A549 (cell line): Measurements from ENCODE around the gene PIGU. TPM values are rescaled to one million over a fixed set of nuclear protein-coding genes. Genes with fewer than 3 reads are reported as not detected.

Experiments
- ATAC-seq, 2 experiments: fragments of 200-7000 bp in 1 of 2; fragments of >200 bp in 1 of 2; cut with Nextera tagmentation in 1 of 2; cut with Tn5 transposase in 1 of 2; 3 replicates each; pipeline versions ENCODE4 v1.8.0 to v1.9.1; 2018 to 2020; ENCODE audit warnings: mild to moderate bottlenecking in 1 of 2, moderate library complexity in 1 of 2
- CTCF ChIA-PET: fragments of 300-600 bp; sonication (Branson Sonifier 250); formaldehyde crosslinking; extraction: SDS; loops from one replicate; lab custom pipeline; 2021; ENCODE audit warnings: antibody characterized with exemption, inconsistent platforms; lab: Yijun Ruan, JAX
- POLR2A ChIA-PET: fragments of 350-600 bp; formaldehyde crosslinking; extraction: SDS; loops from one replicate; lab custom pipeline; 2021; ENCODE audit warnings: antibody characterized with exemption, inconsistent platforms; lab: Yijun Ruan, JAX
- DNase-seq, 2 experiments: peaks; one replicate each; pipeline versions ENCODE4 v3.0.0 to v3.0.0-alpha.2; 2011 to 2016; ENCODE audit warnings: low read depth in 1 of 2, low spot score in 1 of 2
- FAIRE-seq: peaks from 2 replicates; lab custom pipeline; 2011; peaks lifted over from hg19 to GRCh38; lab: Jason Lieb, UNC
- H3K27ac ChIP-seq, 2 experiments: fragments of >200 bp; sonication (Bioruptor Twin); formaldehyde crosslinking; 3 replicates each; pipeline ENCODE4 v1.5.1; 2016 to 2017
- H3K4me1 ChIP-seq: fragments of >200 bp; sonication (Bioruptor Twin); formaldehyde crosslinking; 3 replicates; pipeline ENCODE4 v1.6.1; 2016
- H3K4me2 ChIP-seq: fragments of >200 bp; sonication (Bioruptor Twin); formaldehyde crosslinking; 3 replicates; pipeline ENCODE4 v1.6.1; 2016
- H3K4me3 ChIP-seq: fragments of >200 bp; sonication (Bioruptor Twin); formaldehyde crosslinking; 3 replicates; pipeline ENCODE4 v1.5.1; 2016
- H3K9me3 ChIP-seq: fragments of >200 bp; sonication (Bioruptor Twin); formaldehyde crosslinking; 3 replicates; pipeline ENCODE4 v1.6.1; 2016
- BHLHE40 ChIP-seq: IDR thresholded peaks from 2 replicates; pipeline ENCODE4 v1.6.1; 2012; ENCODE audit warnings: low read depth, low read length, inconsistent platforms
- CBX2 ChIP-seq: fragments of 200-600 bp; sonication (generic); IDR thresholded peaks from 2 replicates; pipeline ENCODE4 v1.6.1; 2016; ENCODE audit warnings: low read depth, mild to moderate bottlenecking, borderline replicate concordance
- CBX8 ChIP-seq: fragments of 200-600 bp; sonication (generic); IDR thresholded peaks from 2 replicates; pipeline ENCODE4 v1.6.1; 2016
- EHF ChIP-seq: fragments of 250-450 bp; sonication (Bioruptor Pico); IDR thresholded peaks from 2 replicates; pipeline ENCODE4 v1.5.0; 2020; ENCODE audit warnings: mild to moderate bottlenecking
- EHMT2 ChIP-seq: fragments of 200-600 bp; sonication (generic); IDR thresholded peaks from 2 replicates; pipeline ENCODE4 v1.6.1; 2016; ENCODE audit warnings: antibody characterized with exemption, low read depth, mild to moderate bottlenecking, moderate library complexity
- FOSB ChIP-seq: fragments of 250-450 bp; sonication (Bioruptor Pico); IDR thresholded peaks from 2 replicates; pipeline ENCODE4 v1.5.0; 2020; ENCODE audit warnings: mild to moderate bottlenecking, moderate library complexity
- FOSL2 ChIP-seq, 2 experiments: fragments of 450-650 bp in 1 of 2; fragments of >200 bp in 1 of 2; sonication (Bioruptor Twin) in 1 of 2; formaldehyde crosslinking; IDR thresholded peaks; 2 replicates each; pipeline versions ENCODE4 v1.5.0 to v1.6.1; 2016 to 2020; ENCODE audit warnings: mild to moderate bottlenecking in 1 of 2, moderate library complexity in 1 of 2
- HDAC2 ChIP-seq: fragments of 200-600 bp; sonication (generic); IDR thresholded peaks from 2 replicates; pipeline ENCODE4 v1.6.1; 2016
- HOXA7 ChIP-seq: fragments of 250-450 bp; sonication (Bioruptor Pico); IDR thresholded peaks from 2 replicates; pipeline ENCODE4 v1.5.0; 2020; ENCODE audit warnings: mild to moderate bottlenecking, moderate library complexity
- JUNB ChIP-seq: fragments of >200 bp; sonication (Bioruptor Twin); formaldehyde crosslinking; IDR thresholded peaks from 2 replicates; pipeline ENCODE4 v1.6.1; 2016
- KDM1A ChIP-seq: fragments of 200-600 bp; sonication (generic); IDR thresholded peaks from 2 replicates; pipeline ENCODE4 v1.6.1; 2016; ENCODE audit warnings: low read depth, mild to moderate bottlenecking
- KDM5A ChIP-seq: fragments of 200-600 bp; sonication (generic); IDR thresholded peaks from 2 replicates; pipeline ENCODE4 v1.6.1; 2016; ENCODE audit warnings: antibody characterized with exemption, mild to moderate bottlenecking
- MAZ ChIP-seq: fragments of 150-350 bp; IDR thresholded peaks from 2 replicates; pipeline ENCODE4 v1.6.1; 2014; ENCODE audit warnings: antibody characterized with exemption, low read depth, low read length, borderline replicate concordance
- POLR2A ChIP-seq: IDR thresholded peaks from 2 replicates; pipeline ENCODE4 v1.6.1; 2012; ENCODE audit warnings: mild to moderate bottlenecking, low read length
- POLR2AphosphoS2 ChIP-seq: conservative IDR thresholded peaks from 2 replicates; pipeline ENCODE4 v1.6.1; 2012; ENCODE audit warnings: low read length, improper control_type of control experiment, inconsistent platforms
- RAD21 ChIP-seq, 2 experiments: fragments of >200 bp in 1 of 2; sonication (Bioruptor Twin) in 1 of 2; formaldehyde crosslinking in 1 of 2; IDR thresholded peaks in 1 of 2; conservative IDR thresholded peaks in 1 of 2; 2 replicates in 1 of 2; 3 replicates in 1 of 2; pipeline ENCODE4 v1.6.1; 2012 to 2018; ENCODE audit warnings: inconsistent platforms in 1 of 2
- RCOR1 ChIP-seq: fragments of 150-350 bp; IDR thresholded peaks from 2 replicates; pipeline ENCODE4 v1.6.1; 2014; ENCODE audit warnings: antibody characterized with exemption, low read length, low read depth
- RNF2 ChIP-seq: fragments of 200-600 bp; sonication (generic); IDR thresholded peaks from 2 replicates; pipeline ENCODE4 v1.6.1; 2016; ENCODE audit warnings: low read depth, mild to moderate bottlenecking, antibody characterized with exemption, moderate library complexity, borderline replicate concordance
- SREBF2 ChIP-seq: fragments of 450-650 bp; IDR thresholded peaks from 2 replicates; pipeline ENCODE4 v1.6.1; 2014; ENCODE audit warnings: mild to moderate bottlenecking, moderate library complexity
- TFCP2L1 ChIP-seq: fragments of 250-450 bp; sonication (Bioruptor Pico); IDR thresholded peaks from 2 replicates; pipeline ENCODE4 v1.5.0; 2021; ENCODE audit warnings: mild to moderate bottlenecking
- ZSCAN20 ChIP-seq: fragments of 250-450 bp; sonication (Bioruptor Pico); IDR thresholded peaks from 2 replicates; pipeline ENCODE4 v1.8.0; 2022; ENCODE audit warnings: mild to moderate bottlenecking, moderate library complexity
- WGBS: methylation state at CpG from one replicate; pipeline ENCODE4 v1.1.6; 2017; ENCODE audit errors: missing lambda C conversion rate; 5-methylcytosine and 5-hydroxymethylcytosine counted together
- polyA plus RNA-seq, 4 experiments: library from polyadenylated mRNA; depleted of rRNA in 3 of 4; stranded (reverse); fragments of >200 nt; fragmentation: RNase III in 1 of 4; extraction: RNeasy Plus Mini Kit Qiagen cat#74134 plus additional on column Dnase treatment in 1 of 4; gene quantifications; 2 replicates in 3 of 4; 3 replicates in 1 of 4; pipeline ENCODE4 v1.2.3, GENCODE V29; 2011 to 2017
- TF ChIP-seq, protein P1 (sequence below): IDR thresholded peaks from 2 replicates; pipeline ENCODE4 v1.6.1; 2012
- TF ChIP-seq, protein P2 (sequence below): fragments of 200-600 bp; sonication (generic); IDR thresholded peaks from 2 replicates; pipeline ENCODE4 v1.6.1; 2016; ENCODE audit warnings: antibody characterized with exemption, mild to moderate bottlenecking, moderate library complexity
- TF ChIP-seq, protein P3 (sequence below): fragments of 450-650 bp; IDR thresholded peaks from 2 replicates; pipeline ENCODE4 v1.6.1; 2014; ENCODE audit warnings: antibody characterized with exemption
- TF ChIP-seq, protein P4 (sequence below): fragments of >200 bp; sonication (Bioruptor Twin); formaldehyde crosslinking; IDR thresholded peaks from 3 replicates; pipeline ENCODE4 v1.6.1; 2016
- TF ChIP-seq, protein P5 (sequence below): fragments of >200 bp; sonication (Bioruptor Twin); formaldehyde crosslinking; IDR thresholded peaks from 2 replicates; pipeline ENCODE4 v1.6.1; 2016

Gene PIGU
- polyA plus RNA-seq, 2 of the 4 experiments (the other 2 are of a cell fraction), result 27.8 to 103 TPM

DNA sequence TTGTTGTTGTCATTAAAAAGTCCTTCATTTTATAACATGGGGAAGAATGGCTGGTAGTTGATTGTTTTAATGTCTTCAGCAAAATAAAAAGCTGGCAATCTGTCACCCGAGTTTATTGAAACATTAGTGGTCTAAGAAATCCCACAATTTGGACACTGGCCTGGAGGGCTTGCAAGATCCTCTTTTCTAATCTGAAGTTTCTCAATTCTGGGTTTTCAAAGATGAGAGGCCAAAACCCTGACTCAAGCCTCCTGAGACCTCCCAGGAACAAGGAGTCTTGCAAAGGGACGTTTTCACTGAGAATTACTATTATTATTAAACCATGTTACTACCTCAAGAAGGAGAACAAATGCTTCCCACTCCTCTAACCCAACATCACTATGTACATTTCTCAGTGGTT, 98.9 kb downstream of the PIGU start:
- ATAC-seq (no peak), FAIRE-seq (no peak), DNase-seq (no peak)
- no peak overlapping the region for H3K4me2 ChIP-seq
- no peak overlapping the region for H3K27ac ChIP-seq
- ChIA-PET CTCF (interaction anchor here (0.6 to 7.7 kb wide), 15 partner anchors 9 to 399 kb away, joined by 3 to 108 read pairs (median 4); partner anchors contain the start of gene TP53INP2), POLR2A (interaction anchor here (0.5 to 1.1 kb wide), 2 partner anchors 20 to 138 kb away, joined by 3 read pairs; partner anchors contain the start of gene MAP1LC3A)
- whole genome bisulfite sequencing, result 50% methylated on average over 2 of the region's 2 CpGs
- no peaks in the 10 kb centered on the region for H3K9me3 ChIP-seq
- TF ChIP-seq BHLHE40 (no peak), FOSB (CRISPR knock-in tag) (no peak), JUNB (no peak), MAZ (no peak), FOSL2 (IDR thresholded peaks at IDR 0.05) (no peak), FOSL2 (CRISPR knock-in tag; IDR thresholded peaks at IDR 0.05) (no peak), CBX8 (no peak), POLR2A (no peak), EHF (no peak), KDM1A (no peak), RAD21 (conservative IDR thresholded peaks at IDR 0.05 in 1 of 2, IDR thresholded peaks at IDR 0.05 in 1 of 2) (no peak), HDAC2 (no peak)
- TF ChIP-seq, protein P1, sequence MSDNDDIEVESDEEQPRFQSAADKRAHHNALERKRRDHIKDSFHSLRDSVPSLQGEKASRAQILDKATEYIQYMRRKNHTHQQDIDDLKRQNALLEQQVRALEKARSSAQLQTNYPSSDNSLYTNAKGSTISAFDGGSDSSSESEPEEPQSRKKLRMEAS, result no peak
- TF ChIP-seq, protein P2, sequence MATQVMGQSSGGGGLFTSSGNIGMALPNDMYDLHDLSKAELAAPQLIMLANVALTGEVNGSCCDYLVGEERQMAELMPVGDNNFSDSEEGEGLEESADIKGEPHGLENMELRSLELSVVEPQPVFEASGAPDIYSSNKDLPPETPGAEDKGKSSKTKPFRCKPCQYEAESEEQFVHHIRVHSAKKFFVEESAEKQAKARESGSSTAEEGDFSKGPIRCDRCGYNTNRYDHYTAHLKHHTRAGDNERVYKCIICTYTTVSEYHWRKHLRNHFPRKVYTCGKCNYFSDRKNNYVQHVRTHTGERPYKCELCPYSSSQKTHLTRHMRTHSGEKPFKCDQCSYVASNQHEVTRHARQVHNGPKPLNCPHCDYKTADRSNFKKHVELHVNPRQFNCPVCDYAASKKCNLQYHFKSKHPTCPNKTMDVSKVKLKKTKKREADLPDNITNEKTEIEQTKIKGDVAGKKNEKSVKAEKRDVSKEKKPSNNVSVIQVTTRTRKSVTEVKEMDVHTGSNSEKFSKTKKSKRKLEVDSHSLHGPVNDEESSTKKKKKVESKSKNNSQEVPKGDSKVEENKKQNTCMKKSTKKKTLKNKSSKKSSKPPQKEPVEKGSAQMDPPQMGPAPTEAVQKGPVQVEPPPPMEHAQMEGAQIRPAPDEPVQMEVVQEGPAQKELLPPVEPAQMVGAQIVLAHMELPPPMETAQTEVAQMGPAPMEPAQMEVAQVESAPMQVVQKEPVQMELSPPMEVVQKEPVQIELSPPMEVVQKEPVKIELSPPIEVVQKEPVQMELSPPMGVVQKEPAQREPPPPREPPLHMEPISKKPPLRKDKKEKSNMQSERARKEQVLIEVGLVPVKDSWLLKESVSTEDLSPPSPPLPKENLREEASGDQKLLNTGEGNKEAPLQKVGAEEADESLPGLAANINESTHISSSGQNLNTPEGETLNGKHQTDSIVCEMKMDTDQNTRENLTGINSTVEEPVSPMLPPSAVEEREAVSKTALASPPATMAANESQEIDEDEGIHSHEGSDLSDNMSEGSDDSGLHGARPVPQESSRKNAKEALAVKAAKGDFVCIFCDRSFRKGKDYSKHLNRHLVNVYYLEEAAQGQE, result no peak
- TF ChIP-seq, protein P3, sequence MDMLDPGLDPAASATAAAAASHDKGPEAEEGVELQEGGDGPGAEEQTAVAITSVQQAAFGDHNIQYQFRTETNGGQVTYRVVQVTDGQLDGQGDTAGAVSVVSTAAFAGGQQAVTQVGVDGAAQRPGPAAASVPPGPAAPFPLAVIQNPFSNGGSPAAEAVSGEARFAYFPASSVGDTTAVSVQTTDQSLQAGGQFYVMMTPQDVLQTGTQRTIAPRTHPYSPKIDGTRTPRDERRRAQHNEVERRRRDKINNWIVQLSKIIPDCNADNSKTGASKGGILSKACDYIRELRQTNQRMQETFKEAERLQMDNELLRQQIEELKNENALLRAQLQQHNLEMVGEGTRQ, result no peak
- TF ChIP-seq, protein P4, sequence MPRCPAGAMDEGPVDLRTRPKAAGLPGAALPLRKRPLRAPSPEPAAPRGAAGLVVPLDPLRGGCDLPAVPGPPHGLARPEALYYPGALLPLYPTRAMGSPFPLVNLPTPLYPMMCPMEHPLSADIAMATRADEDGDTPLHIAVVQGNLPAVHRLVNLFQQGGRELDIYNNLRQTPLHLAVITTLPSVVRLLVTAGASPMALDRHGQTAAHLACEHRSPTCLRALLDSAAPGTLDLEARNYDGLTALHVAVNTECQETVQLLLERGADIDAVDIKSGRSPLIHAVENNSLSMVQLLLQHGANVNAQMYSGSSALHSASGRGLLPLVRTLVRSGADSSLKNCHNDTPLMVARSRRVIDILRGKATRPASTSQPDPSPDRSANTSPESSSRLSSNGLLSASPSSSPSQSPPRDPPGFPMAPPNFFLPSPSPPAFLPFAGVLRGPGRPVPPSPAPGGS, result no peak
- H3K4me3 ChIP-seq, result no peak overlapping the region
- H3K4me1 ChIP-seq, result peaks cover 9% of the 10 kb centered on the region; the same call in 2 of the 3 replicates

DNA sequence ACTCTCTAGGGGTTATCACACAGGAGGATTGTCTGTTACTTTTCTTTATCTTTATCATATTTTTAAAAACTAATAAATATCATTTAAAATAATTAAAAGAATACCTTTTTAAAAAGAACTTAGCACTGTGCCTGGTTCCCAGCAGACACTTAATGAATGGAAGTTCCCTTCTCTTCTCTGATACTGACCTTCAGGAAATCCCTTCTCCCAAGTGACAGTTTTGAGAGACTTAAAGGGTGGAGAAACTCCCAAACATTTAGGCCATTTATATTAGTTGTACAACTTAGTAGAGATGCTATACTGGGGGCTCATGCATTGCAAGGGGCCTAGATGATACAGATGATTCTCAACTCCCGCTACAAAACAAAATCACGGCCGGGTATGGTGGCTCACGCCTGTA, 99.8 kb downstream of the PIGU start:
- peaks cover 4% of the 10 kb centered on the region; the same call in 2 of the 3 replicates for H3K4me1 ChIP-seq
- no peaks in the 10 kb centered on the region for H3K9me3 ChIP-seq
- CTCF ChIA-PET, result interaction anchor here (1.5 to 7.7 kb wide), 3 partner anchors 130 to 386 kb away, joined by 4 to 108 read pairs (median 62); partner anchors contain the start of gene TP53INP2
- no peak overlapping the region for H3K4me2 ChIP-seq
- TF ChIP-seq HOXA7 (CRISPR knock-in tag), result no peak
- no peak for TF ChIP-seq RCOR1
- TF ChIP-seq ZSCAN20 (CRISPR knock-in tag), result no peak
- TF ChIP-seq KDM1A, result no peak
- TF ChIP-seq RNF2, result no peak
- no peak for TF ChIP-seq JUNB
- TF ChIP-seq, protein P5, sequence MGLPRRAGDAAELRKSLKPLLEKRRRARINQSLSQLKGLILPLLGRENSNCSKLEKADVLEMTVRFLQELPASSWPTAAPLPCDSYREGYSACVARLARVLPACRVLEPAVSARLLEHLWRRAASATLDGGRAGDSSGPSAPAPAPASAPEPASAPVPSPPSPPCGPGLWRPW, result no peak
- no peak for TF ChIP-seq CBX2
- no peak for TF ChIP-seq KDM5A
- no peak for TF ChIP-seq TFCP2L1
- TF ChIP-seq SREBF2, result no peak
- no peak for TF ChIP-seq POLR2AphosphoS2
- no peak for TF ChIP-seq EHMT2
- no peak for FAIRE-seq
- no peak for DNase-seq
- H3K27ac ChIP-seq, result no peak overlapping the region
- ATAC-seq, result no peak
- POLR2A ChIA-PET, result no interaction called here
- no peak overlapping the region for H3K4me3 ChIP-seq
- WGBS, result 91% methylated on average over 3 of the region's 4 CpGs
